ENCODE measurements around the gene WWOX.

- TF ChIP-seq POLR2A (IDR thresholded peaks at IDR 0.05; ENCODE audit: low read length) (no peak), GATA1 (IDR thresholded peaks at IDR 0.05; ENCODE audit: low read depth, low read length) (no peak)
Measured at GRCh38 chr16:78763821-78764440, 664.5 kb downstream of the WWOX start.
